Erythroblast (primary cell): Measurements from ENCODE around the gene CLSTN3.

Source experiments
- GATA1 ChIP-seq: IDR thresholded peaks from 2 replicates; pipeline ENCODE4 v1.6.1; 2011; ENCODE audit warnings: low read depth, mild to moderate bottlenecking, control low read depth, low read length, moderate library complexity
- POLR2A ChIP-seq: IDR thresholded peaks from 2 replicates; pipeline ENCODE4 v1.6.1; 2011; ENCODE audit warnings: mild to moderate bottlenecking, low read length

GRCh38 chr12:7089196-7089871, 40.8 kb upstream of the CLSTN3 start:
- TF ChIP-seq POLR2A, result no peak
- TF ChIP-seq GATA1, result no peak
